Endothelial cell of umbilical vein (primary cell): Measurements from ENCODE around the gene P2RY2. TPM values are rescaled to one million over a fixed set of nuclear protein-coding genes. Genes with fewer than 3 reads are reported as not detected.

Experiments
- BruUV-seq: library from RNA; stranded (reverse); fragments of 400-500 nt; replicated peaks from 2 replicates; lab custom pipeline; 2021; lab: Mats Ljungman, UMichigan
- CTCF ChIA-PET: fragments of 300-600, 350-600 bp; sonication (Branson Sonifier 250); formaldehyde crosslinking; loops from one replicate; lab custom pipeline; 2021; ENCODE audit warnings: antibody characterized with exemption, inconsistent platforms; lab: Charles Lee
- POLR2A ChIA-PET: fragments of 300-600, 350-600 bp; sonication (Branson Sonifier 250); formaldehyde crosslinking; loops from one replicate; lab custom pipeline; 2021; ENCODE audit warnings: antibody characterized with exemption, inconsistent platforms; lab: Charles Lee
- DNase-seq: peaks from one replicate; pipeline ENCODE4 v3.0.0-alpha.2; 2011; ENCODE audit warnings: low read depth, low spot score
- FAIRE-seq: peaks from 2 replicates; lab custom pipeline; 2011; peaks lifted over from hg19 to GRCh38; lab: Jason Lieb, UNC
- H2AFZ ChIP-seq: 2 replicates; pipeline ENCODE4 v1.6.0; 2012; ENCODE audit warnings: low read depth, low read length, control low read depth, inconsistent platforms
- H3K27ac ChIP-seq: 2 replicates; pipeline ENCODE4 v1.5.1; 2011; ENCODE audit warnings: low read depth, mild to moderate bottlenecking, control low read depth, low read length, moderate library complexity; ENCODE audit not compliant: insufficient read depth
- H3K27me3 ChIP-seq, 2 experiments: 2 replicates each; pipeline versions ENCODE4 v1.6.0 to v1.6.1; 2011; ENCODE audit warnings: low read length in 2 of 2, mixed read lengths in 1 of 2; ENCODE audit not compliant: control insufficient read depth in 2 of 2, insufficient read depth in 2 of 2
- H3K36me3 ChIP-seq, 2 experiments: 2 replicates in 1 of 2; 3 replicates in 1 of 2; pipeline ENCODE4 v1.5.1; 2011; ENCODE audit warnings: low read length in 2 of 2, mild to moderate bottlenecking in 1 of 2, moderate library complexity in 1 of 2; ENCODE audit not compliant: control insufficient read depth in 2 of 2, insufficient read depth in 2 of 2; ENCODE audit errors: extremely low read depth in 1 of 2
- H3K4me1 ChIP-seq: 3 replicates; pipeline ENCODE4 v1.5.1; 2011; ENCODE audit warnings: mild to moderate bottlenecking, low read length; ENCODE audit not compliant: control insufficient read depth, insufficient read depth; ENCODE audit errors: extremely low read depth
- H3K4me2 ChIP-seq: 2 replicates; pipeline ENCODE4 v1.6.1; 2011; ENCODE audit warnings: low read length, control low read depth, mixed read lengths; ENCODE audit not compliant: insufficient read depth
- H3K4me3 ChIP-seq, 3 experiments: fragments of 200-600 bp in 1 of 3; sonication (generic), shearing (Covaris generic) in 1 of 3; replicated peaks in 1 of 3; 2 replicates each; pipeline ENCODE4 v1.5.1; 2011 to 2016; ENCODE audit warnings: control low read depth in 3 of 3, low read length in 3 of 3, mild to moderate bottlenecking in 2 of 3, inconsistent platforms in 1 of 3, low read depth in 1 of 3, moderate library complexity in 1 of 3; ENCODE audit not compliant: insufficient read depth in 1 of 3
- H3K79me2 ChIP-seq: 2 replicates; pipeline ENCODE4 v1.6.0; 2012; ENCODE audit warnings: low read length, inconsistent platforms; ENCODE audit not compliant: control insufficient read depth, insufficient read depth
- H3K9ac ChIP-seq: replicated peaks from 2 replicates; pipeline ENCODE3; 2011; ENCODE audit warnings: low read length, control low read depth; ENCODE audit not compliant: insufficient read depth; ENCODE audit errors: extremely low read depth
- H3K9me1 ChIP-seq: replicated peaks from 3 replicates; pipeline ENCODE4 v1.6.0; 2011; ENCODE audit warnings: mild to moderate bottlenecking, low read length; ENCODE audit not compliant: control insufficient read depth, insufficient read depth; ENCODE audit errors: extremely low read depth
- H3K9me3 ChIP-seq: replicated peaks from 2 replicates; pipeline ENCODE4 v1.5.1; 2012; ENCODE audit warnings: low read length, inconsistent platforms; ENCODE audit not compliant: control insufficient read depth, insufficient read depth
- H4K20me1 ChIP-seq: replicated peaks from 2 replicates; pipeline ENCODE3; 2011; ENCODE audit warnings: mild to moderate bottlenecking, low read length; ENCODE audit not compliant: control insufficient read depth, insufficient read depth; ENCODE audit errors: extremely low read depth
- EZH2 ChIP-seq: IDR thresholded peaks from 2 replicates; pipeline ENCODE4 v1.6.1; 2012; ENCODE audit warnings: borderline replicate concordance, low read depth, mild to moderate bottlenecking, moderate library complexity, low read length, inconsistent platforms; ENCODE audit not compliant: severe bottlenecking
- FOS ChIP-seq: IDR thresholded peaks from 2 replicates; pipeline ENCODE4 v1.6.1; 2011; ENCODE audit warnings: mild to moderate bottlenecking, low read length, moderate library complexity, borderline replicate concordance; ENCODE audit not compliant: insufficient read depth
- GATA2 ChIP-seq: IDR thresholded peaks from 2 replicates; pipeline ENCODE4 v1.7.0; 2011; ENCODE audit warnings: low read depth, mild to moderate bottlenecking, moderate library complexity, mixed read lengths, low read length; ENCODE audit not compliant: insufficient read length, insufficient read depth
- JUN ChIP-seq: IDR thresholded peaks from 2 replicates; pipeline ENCODE4 v1.6.1; 2011; ENCODE audit warnings: borderline replicate concordance, low read depth; ENCODE audit not compliant: insufficient read length, insufficient read depth
- MYC ChIP-seq: IDR thresholded peaks from one replicate; pipeline ENCODE4 v1.6.1; 2011; ENCODE audit warnings: mild to moderate bottlenecking, low read depth, low read length
- POLR2A ChIP-seq: IDR thresholded peaks from 2 replicates; pipeline ENCODE4 v1.6.1; 2012; ENCODE audit warnings: low read depth, mild to moderate bottlenecking, control low read depth, low read length
- POLR2AphosphoS5 ChIP-seq: IDR thresholded peaks from 2 replicates; pipeline ENCODE4 v1.6.1; 2012; ENCODE audit warnings: low read depth, mild to moderate bottlenecking, control low read depth, low read length, moderate library complexity; ENCODE audit not compliant: insufficient read depth
- dilution Hi-C: fragments of 300-500 bp; cut with MboI; formaldehyde crosslinking; loops from one replicate; pipeline ENCODE4 v1.15.0; 2019; ENCODE audit warnings: low sequenced_read_pairs; ENCODE audit not compliant: extremely low pct_ligation_motif_present
- intact Hi-C: fragments of 100-400 bp; cut with micrococcal nuclease; formaldehyde crosslinking; loops from one replicate; pipeline ENCODE4 v1.10.0; 2022
- polyA plus RNA-seq, 4 experiments: library from polyadenylated mRNA; depleted of rRNA in 3 of 4; stranded (reverse) in 3 of 4; unstranded in 1 of 4; fragments of >200 nt; gene quantifications; 2 replicates each; pipeline versions ENCODE4 v1.2.1 to v1.2.3, GENCODE V29; 2011 to 2012; ENCODE audit warnings: missing spikeins in 1 of 4
- total RNA-seq: library from RNA; stranded (reverse); gene quantifications from 2 replicates; pipeline ENCODE4 v1.2.3, GENCODE V29; 2021
- TF ChIP-seq, protein P1 (sequence below), 2 donors: IDR thresholded peaks; 1 replicate in 1 of 2; 2 replicates in 1 of 2; pipeline ENCODE4 v1.5.1; 2011; ENCODE audit warnings: low read length in 2 of 2, mild to moderate bottlenecking in 2 of 2, moderate library complexity in 2 of 2, control low read depth in 1 of 2, inconsistent platforms in 1 of 2, low read depth in 1 of 2; ENCODE audit not compliant: insufficient read depth in 1 of 2; ENCODE audit errors: extremely low read depth in 1 of 2
- TF ChIP-seq, protein P2 (sequence below): IDR thresholded peaks from 2 replicates; pipeline ENCODE4 v1.6.1; 2011; ENCODE audit not compliant: insufficient read depth, insufficient read length

The P2RY2 gene
- total and polyA plus RNA-seq, 2 donors (not counting 3 experiments of a cell fraction or from before 2014, with no cell fraction given), result 4.8 to 5.6 TPM

GRCh38 chr11:73284106-73284505 lies 66.0 kb downstream of the P2RY2 start:
- dilution Hi-C loops, result no loop called here
- H3K9ac ChIP-seq, result no peak overlapping the region
- H3K27ac ChIP-seq, result no peak overlapping the region
- DNase-seq (no peak), FAIRE-seq (no peak)
- intact Hi-C loops, result no loop called here
- H3K79me2 ChIP-seq, result no peaks in the 10 kb centered on the region
- H4K20me1 ChIP-seq, result no peaks in the 10 kb centered on the region
- ChIA-PET POLR2A (no interaction called here), CTCF (interaction anchor here (1.7 kb wide), 1 partner anchor 11 kb away, joined by 3 read pairs; no protein-coding TSS in a partner anchor)
- H3K9me1 ChIP-seq, result no peaks in the 10 kb centered on the region
- TF ChIP-seq FOS, result no peak
- no peak for TF ChIP-seq EZH2
- TF ChIP-seq POLR2A, result no peak
- TF ChIP-seq JUN, result no peak
- TF ChIP-seq MYC, result no peak
- TF ChIP-seq, protein P1, sequence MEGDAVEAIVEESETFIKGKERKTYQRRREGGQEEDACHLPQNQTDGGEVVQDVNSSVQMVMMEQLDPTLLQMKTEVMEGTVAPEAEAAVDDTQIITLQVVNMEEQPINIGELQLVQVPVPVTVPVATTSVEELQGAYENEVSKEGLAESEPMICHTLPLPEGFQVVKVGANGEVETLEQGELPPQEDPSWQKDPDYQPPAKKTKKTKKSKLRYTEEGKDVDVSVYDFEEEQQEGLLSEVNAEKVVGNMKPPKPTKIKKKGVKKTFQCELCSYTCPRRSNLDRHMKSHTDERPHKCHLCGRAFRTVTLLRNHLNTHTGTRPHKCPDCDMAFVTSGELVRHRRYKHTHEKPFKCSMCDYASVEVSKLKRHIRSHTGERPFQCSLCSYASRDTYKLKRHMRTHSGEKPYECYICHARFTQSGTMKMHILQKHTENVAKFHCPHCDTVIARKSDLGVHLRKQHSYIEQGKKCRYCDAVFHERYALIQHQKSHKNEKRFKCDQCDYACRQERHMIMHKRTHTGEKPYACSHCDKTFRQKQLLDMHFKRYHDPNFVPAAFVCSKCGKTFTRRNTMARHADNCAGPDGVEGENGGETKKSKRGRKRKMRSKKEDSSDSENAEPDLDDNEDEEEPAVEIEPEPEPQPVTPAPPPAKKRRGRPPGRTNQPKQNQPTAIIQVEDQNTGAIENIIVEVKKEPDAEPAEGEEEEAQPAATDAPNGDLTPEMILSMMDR (IDR thresholded peaks at IDR 0.05; ENCODE audit: extremely low read depth in 1 of 2, insufficient read depth in 1 of 2, low read depth in 1 of 2, low read length in 2 of 2), result no peak
- no peak for TF ChIP-seq POLR2AphosphoS5
- no peak for TF ChIP-seq GATA2
- TF ChIP-seq, protein P2, sequence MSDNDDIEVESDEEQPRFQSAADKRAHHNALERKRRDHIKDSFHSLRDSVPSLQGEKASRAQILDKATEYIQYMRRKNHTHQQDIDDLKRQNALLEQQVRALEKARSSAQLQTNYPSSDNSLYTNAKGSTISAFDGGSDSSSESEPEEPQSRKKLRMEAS, result no peak
- no peak overlapping the region for H3K4me2 ChIP-seq
- BruUV-seq, result no TSS peak
- H3K4me1 ChIP-seq, result peaks cover 11% of the 10 kb centered on the region
- no peak overlapping the region for H3K4me3 ChIP-seq
- no peaks in the 10 kb centered on the region for H3K36me3 ChIP-seq
- no peaks in the 10 kb centered on the region for H3K27me3 ChIP-seq
- no peaks in the 10 kb centered on the region for H3K9me3 ChIP-seq
- H2AFZ ChIP-seq, result no peak overlapping the region
